Parathyroid adenoma (tissue), 2 donors: ENCODE results near the gene CHAC2.
"Not testable (repeated sequence)": the region's sequence is repeated elsewhere in the genome, so short reads cannot be mapped to it uniquely, and the experiment has no call there.

ENCODE experiments used
- H2AFZ ChIP-seq: fragments of 300-600 bp; sonication (generic); one replicate; pipeline ENCODE4 v1.7.0; 2017; ENCODE audit warnings: antibody characterized with exemption, mild to moderate bottlenecking
- H3K27ac ChIP-seq: fragments of 300-600 bp; sonication (generic); one replicate; pipeline ENCODE4 v1.7.0; 2017
- H3K27me3 ChIP-seq: fragments of 300-600 bp; sonication (generic); one replicate; pipeline ENCODE4 v1.7.0; 2017; ENCODE audit warnings: low read length; ENCODE audit not compliant: control insufficient read depth, insufficient read depth
- H3K36me3 ChIP-seq: fragments of 300-600 bp; sonication (generic); one replicate; pipeline ENCODE4 v1.7.0; 2017; ENCODE audit warnings: low read length; ENCODE audit not compliant: control insufficient read depth, insufficient read depth
- H3K4me1 ChIP-seq: fragments of 300-600 bp; sonication (generic); one replicate; pipeline ENCODE4 v1.7.0; 2017; ENCODE audit warnings: control low read depth
- H3K4me2 ChIP-seq: fragments of 300-600 bp; sonication (generic); one replicate; pipeline ENCODE4 v1.7.0; 2017; ENCODE audit warnings: low read length
- H3K4me3 ChIP-seq: fragments of 300-600 bp; sonication (generic); one replicate; pipeline ENCODE4 v1.7.0; 2017; ENCODE audit warnings: low read depth, low read length
- H3K79me2 ChIP-seq: fragments of 300-600 bp; sonication (generic); one replicate; pipeline ENCODE4 v1.7.0; 2017; ENCODE audit warnings: control low read depth
- H3K9ac ChIP-seq: fragments of 300-600 bp; sonication (generic); one replicate; pipeline ENCODE4 v1.7.0; 2017; ENCODE audit warnings: mild to moderate bottlenecking
- H3K9me3 ChIP-seq: fragments of 300-600 bp; sonication (generic); one replicate; pipeline ENCODE4 v1.7.0; 2017; ENCODE audit warnings: low read length; ENCODE audit not compliant: control insufficient read depth
- TF ChIP-seq, protein P1 (sequence below): fragments of 300-600 bp; sonication (generic); IDR thresholded peaks from one replicate; pipeline ENCODE4 v1.7.0; 2017; ENCODE audit warnings: antibody characterized with exemption, mild to moderate bottlenecking
- donor health status: primary hyperparathyroidism.

Gene CHAC2

DNA sequence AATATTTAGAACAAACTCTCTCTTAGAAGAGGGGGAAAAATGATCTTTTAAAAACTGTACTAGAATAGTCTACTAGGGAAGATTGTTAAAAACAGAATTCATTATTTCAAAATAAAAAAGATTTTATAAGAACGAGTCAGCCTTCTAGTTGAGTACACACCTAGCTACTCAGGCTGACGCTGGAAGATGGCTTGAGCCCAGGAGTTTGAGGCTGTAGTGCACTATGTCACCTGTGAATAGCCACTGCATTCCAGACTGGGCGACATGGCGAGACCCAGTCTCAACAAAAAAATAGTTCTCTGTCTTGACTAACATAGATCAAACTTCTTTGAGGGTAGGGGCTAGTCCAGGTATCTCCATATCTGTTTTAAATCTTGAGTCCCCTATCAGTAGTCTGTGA lies 53.1 kb downstream of the CHAC2 start:
- no peaks in the 10 kb centered on the region for H3K36me3 ChIP-seq

DNA sequence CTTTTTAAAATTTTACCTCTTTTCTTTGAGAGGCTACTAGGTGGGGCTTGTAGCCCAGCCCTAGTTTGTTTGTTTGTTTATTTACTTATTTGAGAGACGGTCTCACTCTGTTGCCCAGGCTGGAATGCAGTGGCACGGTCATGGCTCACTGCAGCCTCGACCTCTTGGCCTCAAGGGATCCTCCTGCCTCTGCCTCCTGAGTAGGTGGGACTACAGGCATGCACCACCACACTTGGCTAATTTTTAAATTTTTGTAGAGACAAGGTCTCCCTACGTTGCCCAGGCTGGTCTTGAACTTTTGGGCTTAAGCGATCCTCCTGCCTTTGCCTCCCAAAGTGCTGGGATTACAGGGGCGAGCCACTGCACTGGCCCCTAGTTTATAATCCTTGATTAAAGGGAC lies 54.2 kb downstream of the CHAC2 start:
- TF ChIP-seq, protein P1, sequence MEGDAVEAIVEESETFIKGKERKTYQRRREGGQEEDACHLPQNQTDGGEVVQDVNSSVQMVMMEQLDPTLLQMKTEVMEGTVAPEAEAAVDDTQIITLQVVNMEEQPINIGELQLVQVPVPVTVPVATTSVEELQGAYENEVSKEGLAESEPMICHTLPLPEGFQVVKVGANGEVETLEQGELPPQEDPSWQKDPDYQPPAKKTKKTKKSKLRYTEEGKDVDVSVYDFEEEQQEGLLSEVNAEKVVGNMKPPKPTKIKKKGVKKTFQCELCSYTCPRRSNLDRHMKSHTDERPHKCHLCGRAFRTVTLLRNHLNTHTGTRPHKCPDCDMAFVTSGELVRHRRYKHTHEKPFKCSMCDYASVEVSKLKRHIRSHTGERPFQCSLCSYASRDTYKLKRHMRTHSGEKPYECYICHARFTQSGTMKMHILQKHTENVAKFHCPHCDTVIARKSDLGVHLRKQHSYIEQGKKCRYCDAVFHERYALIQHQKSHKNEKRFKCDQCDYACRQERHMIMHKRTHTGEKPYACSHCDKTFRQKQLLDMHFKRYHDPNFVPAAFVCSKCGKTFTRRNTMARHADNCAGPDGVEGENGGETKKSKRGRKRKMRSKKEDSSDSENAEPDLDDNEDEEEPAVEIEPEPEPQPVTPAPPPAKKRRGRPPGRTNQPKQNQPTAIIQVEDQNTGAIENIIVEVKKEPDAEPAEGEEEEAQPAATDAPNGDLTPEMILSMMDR = no peak
- Histone ChIP-seq H2AFZ (no peak overlapping the region), H3K9ac (no peak overlapping the region), H3K36me3 (no peaks in the 10 kb centered on the region), H3K27ac (no peak overlapping the region), H3K4me3 (no peak overlapping the region), H3K4me2 (no peak overlapping the region), H3K79me2 (no peaks in the 10 kb centered on the region), H3K9me3 (no peaks in the 10 kb centered on the region), H3K4me1 (no peaks in the 10 kb centered on the region), H3K27me3 (no peaks in the 10 kb centered on the region)

More for the DNA sequence above, 53.1 kb downstream of the CHAC2 start:
- Histone ChIP-seq H3K27ac (no peak overlapping the region), H3K79me2 (no peaks in the 10 kb centered on the region), H3K4me1 (no peaks in the 10 kb centered on the region), H2AFZ (no peak overlapping the region), H3K27me3 (no peaks in the 10 kb centered on the region), H3K4me2 (no peak overlapping the region), H3K4me3 (no peak overlapping the region), H3K9me3 (no peaks in the 10 kb centered on the region), H3K9ac (no peak overlapping the region)
- TF ChIP-seq, protein P1 = no peak

DNA sequence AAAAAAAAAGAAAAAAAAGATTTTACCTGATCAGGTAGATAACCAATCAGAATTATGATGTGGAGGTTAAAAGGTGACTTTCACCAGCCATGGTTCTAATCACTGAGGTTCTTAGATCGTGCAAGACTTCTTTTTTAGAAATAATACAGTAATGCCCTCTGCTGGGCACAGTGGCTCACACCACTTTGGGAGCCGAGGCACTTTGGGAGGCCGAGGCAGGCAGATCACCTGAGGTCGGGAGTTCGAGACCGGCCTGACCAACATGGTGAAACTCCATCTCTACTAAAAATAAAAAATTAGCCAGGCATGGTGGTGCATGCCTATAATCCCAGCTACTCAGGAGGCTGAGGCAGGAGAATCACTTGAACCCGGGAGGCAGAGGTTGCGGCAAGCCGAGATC lies 56.0 kb downstream of the CHAC2 start:
- H3K9me3 ChIP-seq, H3K79me2 ChIP-seq, H3K4me1 ChIP-seq, H2AFZ ChIP-seq, H3K27ac ChIP-seq, H3K27me3 ChIP-seq, H3K9ac ChIP-seq, H3K4me3 ChIP-seq, H3K36me3 ChIP-seq, H3K4me2 ChIP-seq: not testable (repeated sequence)
